GM18507 (cell line): ENCODE measurements around the gene RMRP.
"Not testable (repeated sequence)": the region's sequence is repeated elsewhere in the genome, so short reads cannot be mapped to it uniquely, and the experiment has no call there.

ENCODE experiments used
- DNase-seq: peaks from one replicate; pipeline ENCODE4 v3.0.0; 2011; ENCODE audit warnings: low read depth; ENCODE audit not compliant: insufficient read length; ENCODE audit errors: extremely low spot score
- FAIRE-seq: peaks from 2 replicates; lab custom pipeline; 2011; peaks lifted over from hg19 to GRCh38; lab: Jason Lieb, UNC

RMRP gene

GRCh38 chr9:35649431-35650340 lies 8.1 kb downstream of the RMRP start:
- DNase-seq (no peak), FAIRE-seq (peak; percentile 52)

- FAIRE-seq (peak; percentile 89), DNase-seq (peak; percentile 91)
Measured at GRCh38 chr9:35646533-35647265, 11.1 kb downstream of the RMRP start.

DNA sequence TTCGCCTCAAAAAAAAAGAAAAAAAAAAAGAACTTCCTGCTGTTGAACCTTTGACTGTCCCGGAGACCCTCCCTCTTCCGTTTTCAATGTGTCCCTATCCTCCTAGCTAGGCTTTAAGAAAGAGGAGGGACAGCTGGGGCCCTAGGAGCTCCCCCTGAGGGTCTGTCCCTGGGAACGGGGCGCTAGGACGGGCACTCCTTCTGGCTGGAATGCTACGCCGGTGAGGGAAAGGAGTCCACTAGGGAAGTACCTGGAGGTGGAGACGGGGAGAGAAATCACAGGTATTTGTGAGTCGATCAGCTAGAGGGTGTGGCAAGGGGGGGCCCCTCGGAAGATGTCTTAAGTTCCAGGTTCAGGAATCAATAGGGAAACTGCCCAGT lies 11.7 kb downstream of the RMRP start:
- no peak for FAIRE-seq
- no peak for DNase-seq

DNA sequence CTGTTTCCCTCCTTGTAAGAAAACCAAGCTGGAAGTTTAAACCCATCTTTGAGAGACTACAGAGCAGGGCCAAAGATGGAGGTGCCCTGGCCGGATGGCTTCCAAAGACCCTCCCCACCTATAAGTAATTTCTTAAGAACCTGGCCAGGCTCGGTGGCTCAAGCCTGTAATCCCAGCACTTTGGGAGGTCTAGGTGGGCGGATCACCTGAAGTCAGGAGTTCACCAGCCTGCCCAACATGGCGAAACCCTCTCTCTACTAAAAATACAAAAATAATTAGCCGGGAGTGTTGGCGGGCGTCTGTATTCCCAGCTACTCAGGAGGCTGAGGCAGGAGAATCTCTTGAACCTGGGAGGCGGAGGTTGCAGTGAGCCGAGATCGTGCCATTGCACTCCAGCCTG lies 12.1 kb downstream of the RMRP start:
- DNase-seq, FAIRE-seq: not testable (repeated sequence)

DNA sequence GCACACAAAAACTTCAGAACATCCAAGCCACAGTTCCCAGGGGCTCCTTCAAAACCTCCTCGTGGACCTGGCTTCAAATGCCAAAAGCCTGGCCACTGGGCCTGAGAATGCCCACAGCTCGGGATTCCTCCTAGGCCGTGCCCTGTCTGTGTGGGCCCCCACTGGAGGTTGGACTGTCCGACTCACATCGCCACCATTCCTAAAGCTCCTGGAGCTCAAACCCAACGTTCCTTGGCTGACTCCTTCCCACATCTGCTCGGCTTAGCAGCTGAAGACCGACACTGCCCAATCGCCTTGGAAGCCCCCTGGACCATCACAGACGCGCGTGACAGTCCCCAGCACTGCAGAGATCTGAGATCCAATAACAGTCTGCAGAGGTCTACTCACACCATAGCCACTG lies 14.8 kb downstream of the RMRP start:
- no peak for FAIRE-seq

DNA sequence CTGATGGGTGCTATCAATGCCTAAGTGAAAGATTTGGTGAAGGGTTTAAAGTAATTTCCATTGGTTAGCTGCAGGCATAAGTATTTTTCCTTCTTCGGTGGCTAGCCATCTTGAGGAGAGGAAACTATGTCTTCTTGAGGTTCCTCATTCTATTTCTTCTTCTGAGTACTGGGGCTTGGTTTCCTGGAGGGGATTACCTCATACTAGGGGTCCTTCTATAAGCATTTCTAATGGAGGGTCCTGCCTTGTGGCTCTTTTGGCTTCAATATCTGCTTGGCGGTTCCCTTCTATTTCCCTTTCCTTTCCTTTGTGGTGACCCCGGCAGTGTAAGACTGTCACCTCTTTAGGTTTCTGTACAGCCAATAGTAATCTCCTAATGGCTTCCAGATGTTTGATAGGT lies 16.3 kb downstream of the RMRP start:
- not testable (repeated sequence) for DNase-seq, FAIRE-seq

More for the DNA sequence above, 14.8 kb downstream of the RMRP start:
- DNase-seq, result no peak

DNA sequence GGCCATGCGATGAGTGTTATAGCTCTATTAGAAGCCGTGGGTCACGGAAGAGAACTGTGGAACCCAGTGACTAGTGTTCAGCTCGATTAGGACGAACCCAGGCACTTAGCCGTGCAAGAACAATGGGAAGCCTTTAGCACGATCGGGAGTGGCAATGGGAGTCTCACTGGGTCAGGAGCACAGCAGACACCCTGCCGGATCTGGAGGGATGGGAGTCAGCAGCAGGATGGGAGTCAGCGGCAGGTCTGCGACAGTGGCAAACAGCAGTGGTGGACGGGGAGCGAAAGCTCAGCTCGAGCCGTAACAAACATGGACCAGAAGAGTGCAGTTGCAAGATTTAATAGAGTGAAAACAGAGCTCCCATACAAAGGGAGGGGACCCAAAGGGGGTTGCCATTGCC lies 17.4 kb downstream of the RMRP start:
- not testable (repeated sequence) for DNase-seq, FAIRE-seq

GRCh38 chr9:35639631-35640030 lies 18.2 kb downstream of the RMRP start:
- DNase-seq (no peak), FAIRE-seq (no peak)

GRCh38 chr9:35639225-35639624 lies 18.6 kb downstream of the RMRP start:
- FAIRE-seq, result peak; percentile 80
- not testable (repeated sequence) for DNase-seq

- not testable (repeated sequence) for FAIRE-seq, DNase-seq
Measured at GRCh38 chr9:35638751-35639150, 19.1 kb downstream of the RMRP start.

GRCh38 chr9:35637427-35637955 lies 20.3 kb downstream of the RMRP start:
- not testable (repeated sequence) for FAIRE-seq, DNase-seq

DNA sequence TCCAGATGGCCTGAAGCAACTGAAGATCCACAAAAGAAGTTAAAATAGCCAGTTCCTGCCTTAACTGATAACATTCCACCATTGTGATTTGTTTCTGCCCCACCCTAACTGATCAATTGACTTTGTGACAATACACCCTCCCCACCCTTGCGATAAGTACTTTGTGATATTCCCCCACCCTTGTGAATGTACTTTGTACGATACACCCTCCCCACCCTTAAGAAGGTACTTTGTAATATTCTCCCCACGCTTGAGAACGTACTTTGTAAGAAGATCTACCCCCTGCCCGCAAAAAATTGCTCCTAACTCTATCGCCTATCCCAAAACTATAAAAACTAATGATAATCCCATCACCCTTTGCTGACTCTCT lies 21.0 kb downstream of the RMRP start:
- FAIRE-seq, DNase-seq: not testable (repeated sequence)

DNA sequence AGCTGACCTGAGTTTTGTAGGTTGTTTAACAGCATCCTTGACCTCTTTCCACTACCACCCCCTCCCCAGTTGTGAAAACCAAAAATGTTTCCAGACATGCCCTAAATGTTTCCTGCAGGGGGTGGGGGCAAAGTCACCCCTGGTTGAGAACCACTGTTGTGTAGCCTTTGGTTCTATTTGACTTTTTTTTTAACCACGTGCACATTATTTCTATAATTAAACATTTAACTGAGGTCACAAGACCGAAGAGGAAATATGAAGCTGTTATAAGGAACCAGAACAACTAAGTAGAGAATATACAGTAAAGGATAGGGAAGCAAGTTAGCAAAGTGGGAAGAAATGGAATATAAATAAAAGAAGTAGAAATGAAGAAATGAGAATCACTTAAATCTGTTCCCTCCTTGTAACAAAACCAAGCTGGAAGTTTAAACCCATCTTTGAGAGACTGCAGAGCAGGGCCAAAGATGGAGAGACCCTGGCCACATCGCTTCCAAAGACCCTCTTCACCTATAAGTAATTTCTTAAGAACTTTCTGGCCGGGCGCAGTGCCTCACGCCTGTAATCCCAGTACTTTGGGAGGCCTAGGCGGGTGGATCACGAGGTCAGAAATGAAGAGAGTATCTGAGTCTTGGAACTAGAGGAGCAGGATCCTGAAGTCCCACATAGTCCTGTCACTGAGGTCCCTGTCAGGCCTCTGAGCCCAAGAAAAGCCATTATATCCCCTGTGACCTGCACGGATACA lies 21.5 kb downstream of the RMRP start:
- DNase-seq, result no peak
- FAIRE-seq, result peak; percentile 63

DNA sequence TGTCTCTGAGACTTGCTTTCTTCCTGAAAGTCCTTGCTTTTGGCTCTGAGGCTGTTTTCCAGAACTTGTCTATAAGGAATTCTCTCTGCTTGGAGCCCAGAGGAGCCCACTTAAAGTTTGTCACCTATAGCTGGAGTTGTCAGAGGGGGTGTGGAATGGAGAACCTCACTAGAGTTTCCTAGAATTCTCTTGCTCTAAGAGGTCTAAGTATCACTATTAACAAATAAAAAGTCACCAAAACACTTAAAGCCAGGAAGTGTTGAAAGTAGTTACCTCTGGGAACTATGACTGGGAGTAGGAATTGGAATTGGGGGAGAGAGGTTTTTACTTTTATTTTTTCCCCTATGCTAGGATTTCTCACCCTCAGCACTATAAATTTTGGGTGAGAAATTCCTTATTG lies 22.1 kb downstream of the RMRP start:
- DNase-seq, result no peak
- FAIRE-seq, result no peak

DNA sequence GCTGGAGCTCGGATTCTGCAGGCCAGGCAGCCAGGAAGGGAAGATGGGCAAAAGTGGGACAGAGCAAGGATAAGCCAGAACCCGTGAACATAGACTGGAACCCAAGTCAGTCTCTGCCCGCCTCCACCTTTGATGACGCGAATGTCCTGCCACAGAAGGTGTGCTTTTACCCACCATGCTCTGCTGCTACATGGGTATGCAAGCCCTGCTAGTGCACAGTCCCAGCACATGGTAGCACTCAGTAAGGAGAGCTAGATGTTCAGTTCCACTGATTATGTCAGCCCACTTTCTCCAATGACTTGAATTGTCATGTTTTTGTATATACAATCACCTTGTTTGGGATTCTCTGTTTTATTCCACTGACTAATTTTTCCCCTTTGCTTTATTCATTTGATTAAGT lies 28.2 kb downstream of the RMRP start:
- DNase-seq (no peak), FAIRE-seq (no peak)

DNA sequence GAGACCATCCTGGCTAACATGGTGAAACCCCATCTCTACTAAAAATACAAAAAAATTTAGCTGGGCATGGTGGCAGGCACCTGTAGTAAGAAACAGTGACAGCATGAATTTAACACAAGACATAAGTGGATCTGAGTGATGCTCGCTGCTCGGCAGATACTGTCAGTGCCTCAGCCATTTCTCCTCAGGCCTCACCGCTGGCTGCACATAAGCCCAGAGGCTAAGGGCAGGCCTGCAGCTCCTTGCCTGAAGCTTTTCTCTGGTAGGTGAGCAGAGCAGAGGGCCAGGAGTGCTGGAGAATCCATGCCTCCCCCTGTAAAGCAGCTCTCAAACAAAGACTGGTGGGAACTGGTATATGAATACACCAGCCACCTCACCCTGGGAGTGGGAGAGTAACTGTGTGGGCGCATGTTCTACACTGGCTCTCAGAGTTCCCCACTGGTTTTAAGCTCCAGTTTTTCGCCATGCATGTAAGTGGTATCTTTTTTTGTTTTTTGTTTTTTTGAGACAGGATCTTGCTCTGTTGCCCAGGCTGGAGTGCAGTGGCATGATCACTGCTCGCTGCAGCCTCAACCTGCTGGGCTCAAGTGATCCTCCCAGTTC lies 29.3 kb downstream of the RMRP start:
- FAIRE-seq (no peak), DNase-seq (no peak)

GRCh38 chr9:35627575-35627974 lies 30.2 kb downstream of the RMRP start:
- FAIRE-seq, result no peak

DNA sequence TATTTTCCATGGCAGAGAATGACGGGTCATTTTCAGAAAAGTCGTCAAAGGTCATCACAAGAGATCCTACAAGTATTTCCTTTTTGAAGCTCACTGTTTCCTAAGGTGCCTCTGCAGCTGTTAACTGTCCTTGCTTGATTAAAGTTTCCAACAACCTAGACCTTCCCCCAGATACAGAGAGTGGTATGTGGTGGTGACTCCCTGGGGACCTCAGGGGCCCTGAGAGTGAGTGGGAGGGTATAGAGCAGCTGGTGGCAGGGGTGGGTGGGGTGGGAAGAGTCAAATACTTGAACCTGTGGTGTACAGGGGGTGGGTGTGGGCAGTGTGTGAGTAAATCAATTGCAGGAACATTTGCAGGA lies 38.0 kb downstream of the RMRP start:
- FAIRE-seq, result no peak
- DNase-seq, result no peak

More at GRCh38 chr9:35627575-35627974, 30.2 kb downstream of the RMRP start:
- DNase-seq, result no peak
